LNCaP clone FGC (cell line): ENCODE data around the gene SNX15.

Experiments
- DNase-seq: peaks from one replicate; pipeline ENCODE4 v3.0.0-alpha.2; 2011; ENCODE audit warnings: low read depth
- H3K4me3 ChIP-seq: 2 replicates; pipeline ENCODE4 v1.5.1; 2011; ENCODE audit warnings: mild to moderate bottlenecking, low read depth, low read length, control low read depth
- TF ChIP-seq, protein P1 (sequence below): IDR thresholded peaks from 2 replicates; pipeline ENCODE4 v1.5.1; 2012; ENCODE audit warnings: mild to moderate bottlenecking; ENCODE audit not compliant: control insufficient read depth, insufficient read depth; ENCODE audit errors: extremely low read depth

SNX15 gene

GRCh38 chr11:65045061-65045460 lies 17.8 kb downstream of the SNX15 start:
- no peak for DNase-seq
- TF ChIP-seq, protein P1, sequence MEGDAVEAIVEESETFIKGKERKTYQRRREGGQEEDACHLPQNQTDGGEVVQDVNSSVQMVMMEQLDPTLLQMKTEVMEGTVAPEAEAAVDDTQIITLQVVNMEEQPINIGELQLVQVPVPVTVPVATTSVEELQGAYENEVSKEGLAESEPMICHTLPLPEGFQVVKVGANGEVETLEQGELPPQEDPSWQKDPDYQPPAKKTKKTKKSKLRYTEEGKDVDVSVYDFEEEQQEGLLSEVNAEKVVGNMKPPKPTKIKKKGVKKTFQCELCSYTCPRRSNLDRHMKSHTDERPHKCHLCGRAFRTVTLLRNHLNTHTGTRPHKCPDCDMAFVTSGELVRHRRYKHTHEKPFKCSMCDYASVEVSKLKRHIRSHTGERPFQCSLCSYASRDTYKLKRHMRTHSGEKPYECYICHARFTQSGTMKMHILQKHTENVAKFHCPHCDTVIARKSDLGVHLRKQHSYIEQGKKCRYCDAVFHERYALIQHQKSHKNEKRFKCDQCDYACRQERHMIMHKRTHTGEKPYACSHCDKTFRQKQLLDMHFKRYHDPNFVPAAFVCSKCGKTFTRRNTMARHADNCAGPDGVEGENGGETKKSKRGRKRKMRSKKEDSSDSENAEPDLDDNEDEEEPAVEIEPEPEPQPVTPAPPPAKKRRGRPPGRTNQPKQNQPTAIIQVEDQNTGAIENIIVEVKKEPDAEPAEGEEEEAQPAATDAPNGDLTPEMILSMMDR: no peak
- no peak overlapping the region for H3K4me3 ChIP-seq

GRCh38 chr11:65045728-65046127 lies 18.5 kb downstream of the SNX15 start:
- TF ChIP-seq, protein P1: no peak
- H3K4me3 ChIP-seq: no peak overlapping the region

GRCh38 chr11:65047581-65048422 lies 20.6 kb downstream of the SNX15 start:
- TF ChIP-seq, protein P1: no peak
- no peak overlapping the region for H3K4me3 ChIP-seq

More at GRCh38 chr11:65045728-65046127, 18.5 kb downstream of the SNX15 start:
- no peak for DNase-seq

DNA sequence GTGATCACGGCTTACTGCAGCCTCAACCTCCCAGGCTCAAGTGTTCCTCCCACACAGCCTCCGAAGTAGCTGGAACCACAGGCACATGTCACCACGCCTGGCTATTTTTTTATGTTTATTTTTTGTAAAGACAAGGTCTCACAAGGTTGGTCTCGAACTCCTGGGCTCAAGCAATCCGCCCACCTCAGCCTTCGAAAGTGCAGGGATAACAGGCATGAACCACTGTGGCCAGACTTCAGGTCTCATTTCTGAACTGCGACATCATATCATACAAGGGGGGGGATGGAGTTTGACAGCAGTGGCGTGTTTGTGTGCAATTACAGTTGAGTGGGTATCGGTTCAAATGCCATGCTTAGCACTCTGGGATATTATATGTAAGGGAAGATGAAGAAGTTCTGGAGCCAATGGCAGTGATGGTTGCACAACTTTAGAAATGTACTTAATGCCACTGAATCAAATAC lies 24.2 kb downstream of the SNX15 start:
- DNase-seq: no peak
- no peak overlapping the region for H3K4me3 ChIP-seq
- TF ChIP-seq, protein P1: no peak

More at GRCh38 chr11:65047581-65048422, 20.6 kb downstream of the SNX15 start:
- DNase-seq: no peak

- TF ChIP-seq, protein P1: no peak
- no peak for DNase-seq
- no peak overlapping the region for H3K4me3 ChIP-seq
These were observed 26.7 kb downstream of the SNX15 start for GRCh38 chr11:65053827-65054508.

GRCh38 chr11:65055538-65055937 lies 28.3 kb downstream of the SNX15 start:
- TF ChIP-seq, protein P1: no peak
- DNase-seq: no peak
- no peak overlapping the region for H3K4me3 ChIP-seq
